Measurements from ENCODE around the gene KCNK5. TPM values are rescaled to one million over a fixed set of nuclear protein-coding genes. Genes with fewer than 3 reads are reported as not detected.
A peak's percentile ranks its signal among the peaks of the same experiment; 100 is the strongest.

Gene KCNK5
- total and polyA plus RNA-seq, 2 of the 8 experiments (the other 6 are each of a cell fraction or from before 2014, with no cell fraction given): 20.9 to 44.3 TPM

GRCh38 chr6:39228992-39229767 is at the start of gene KCNK5 (continued):
- TF ChIP-seq BACH1 (IDR thresholded peaks at IDR 0.05; ENCODE audit: low read length): peak; percentile 79; the same call in 1 of the 2 replicates
- no peak for TF ChIP-seq RNF2 (IDR thresholded peaks at IDR 0.05; ENCODE audit: borderline replicate concordance, low read depth, low read length, missing control alignments, poor library complexity, severe bottlenecking)
- TF ChIP-seq SIRT6 (IDR thresholded peaks at IDR 0.05; ENCODE audit: low read length): no peak
- TF ChIP-seq EP300 (IDR thresholded peaks at IDR 0.05; ENCODE audit: borderline replicate concordance in 1 of 2, low read depth in 2 of 2, low read length in 2 of 2): no peak
- no peak for TF ChIP-seq JUN (IDR thresholded peaks at IDR 0.05; ENCODE audit: low read depth, low read length)
- no peak for TF ChIP-seq KDM5A (IDR thresholded peaks at IDR 0.05; ENCODE audit: low read length)
- TF ChIP-seq HDAC2 (IDR thresholded peaks at IDR 0.05; ENCODE audit: borderline replicate concordance in 1 of 2, low read depth in 2 of 2, low read length in 2 of 2): peak; percentile 82 to 90; a peak in 2 of 4 replicates
- peak; percentile 65 to 83 for TF ChIP-seq RAD21 (IDR thresholded peaks at IDR 0.05 in 1 of 2, conservative IDR thresholded peaks at IDR 0.05 in 1 of 2; ENCODE audit: low read depth in 2 of 2, low read length in 2 of 2)
- TF ChIP-seq BCL11A (IDR thresholded peaks at IDR 0.05; ENCODE audit: low read depth in 2 of 2, low read length in 2 of 2): no peak
- TF ChIP-seq GABPA (IDR thresholded peaks at IDR 0.05; ENCODE audit: borderline replicate concordance, insufficient read depth, low read length): no peak
- TF ChIP-seq CHD1 (IDR thresholded peaks at IDR 0.05; ENCODE audit: low read depth, low read length): no peak
- TF ChIP-seq BRCA1 (IDR thresholded peaks at IDR 0.05; ENCODE audit: low read depth, low read length): no peak; the same call in 1 of the 2 replicates
- TF ChIP-seq MAX (IDR thresholded peaks at IDR 0.05): peak; percentile 91
- peak; percentile 52; the same call in 1 of the 2 replicates for TF ChIP-seq KDM1A (IDR thresholded peaks at IDR 0.05; ENCODE audit: borderline replicate concordance, low read length)
- peak; percentile 92 for TF ChIP-seq TBP (IDR thresholded peaks at IDR 0.05; ENCODE audit: low read depth, low read length)
- no peak for TF ChIP-seq SIX5 (IDR thresholded peaks at IDR 0.05; ENCODE audit: low read depth, low read length)
- TF ChIP-seq ASH2L (IDR thresholded peaks at IDR 0.05; ENCODE audit: low read length): peak; percentile 77
- TF ChIP-seq TAF7 (optimal IDR thresholded peaks at IDR 0.05; ENCODE audit: borderline replicate concordance, low read depth, low read length): peak; percentile 78
- TF ChIP-seq CBX8 (IDR thresholded peaks at IDR 0.05; ENCODE audit: borderline replicate concordance, low read depth, low read length): no peak
- TF ChIP-seq TEAD4 (IDR thresholded peaks at IDR 0.05; ENCODE audit: low read depth, low read length): no peak
- no peak for TF ChIP-seq SP1 (IDR thresholded peaks at IDR 0.05; ENCODE audit: low read depth, low read length)
- TF ChIP-seq HDAC6 (IDR thresholded peaks at IDR 0.05; ENCODE audit: low read depth, low read length): no peak
- TF ChIP-seq ATF3 (IDR thresholded peaks at IDR 0.05; ENCODE audit: insufficient read depth, low read depth, low read length): peak; percentile 28; the same call in 1 of the 2 replicates
